B cell (primary cell): ENCODE measurements around the gene LCORL.
"Not testable (repeated sequence)": the region's sequence is repeated elsewhere in the genome, so short reads cannot be mapped to it uniquely, and the experiment has no call there.

Source experiments
- EZH2 ChIP-seq: IDR thresholded peaks from 2 replicates; pipeline ENCODE4 v1.6.1; 2012; ENCODE audit warnings: borderline replicate concordance, low read depth, mild to moderate bottlenecking, moderate library complexity, low read length; ENCODE audit not compliant: insufficient read depth, poor library complexity, severe bottlenecking
- TF ChIP-seq, protein P1 (sequence below): fragments of 200-600 bp; IDR thresholded peaks from one replicate; pipeline ENCODE4 v1.8.0; 2022; ENCODE audit warnings: antibody characterized with exemption, mild to moderate bottlenecking

DNA sequence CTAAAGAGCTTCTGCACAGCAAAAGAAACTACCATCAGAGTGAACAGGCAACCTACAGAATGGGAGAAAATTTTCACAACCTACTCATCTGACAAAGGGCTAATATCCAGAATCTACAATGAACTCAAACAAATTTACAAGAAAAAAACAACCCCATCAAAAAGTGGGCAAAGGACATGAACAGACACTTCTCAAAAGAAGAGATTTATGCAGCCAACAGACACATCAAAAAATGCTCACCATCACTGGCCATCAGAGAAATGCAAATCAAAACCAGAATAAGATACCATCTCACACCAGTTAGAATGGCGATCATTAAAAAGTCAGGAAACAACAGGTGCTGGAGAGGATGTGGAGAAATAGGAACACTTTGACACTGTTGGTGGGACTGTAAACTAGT lies 171.3 kb downstream of the LCORL start:
- not testable (repeated sequence) for TF ChIP-seq EZH2
- TF ChIP-seq, protein P1, sequence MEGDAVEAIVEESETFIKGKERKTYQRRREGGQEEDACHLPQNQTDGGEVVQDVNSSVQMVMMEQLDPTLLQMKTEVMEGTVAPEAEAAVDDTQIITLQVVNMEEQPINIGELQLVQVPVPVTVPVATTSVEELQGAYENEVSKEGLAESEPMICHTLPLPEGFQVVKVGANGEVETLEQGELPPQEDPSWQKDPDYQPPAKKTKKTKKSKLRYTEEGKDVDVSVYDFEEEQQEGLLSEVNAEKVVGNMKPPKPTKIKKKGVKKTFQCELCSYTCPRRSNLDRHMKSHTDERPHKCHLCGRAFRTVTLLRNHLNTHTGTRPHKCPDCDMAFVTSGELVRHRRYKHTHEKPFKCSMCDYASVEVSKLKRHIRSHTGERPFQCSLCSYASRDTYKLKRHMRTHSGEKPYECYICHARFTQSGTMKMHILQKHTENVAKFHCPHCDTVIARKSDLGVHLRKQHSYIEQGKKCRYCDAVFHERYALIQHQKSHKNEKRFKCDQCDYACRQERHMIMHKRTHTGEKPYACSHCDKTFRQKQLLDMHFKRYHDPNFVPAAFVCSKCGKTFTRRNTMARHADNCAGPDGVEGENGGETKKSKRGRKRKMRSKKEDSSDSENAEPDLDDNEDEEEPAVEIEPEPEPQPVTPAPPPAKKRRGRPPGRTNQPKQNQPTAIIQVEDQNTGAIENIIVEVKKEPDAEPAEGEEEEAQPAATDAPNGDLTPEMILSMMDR: not testable (repeated sequence)
